Measurements from ENCODE around the gene UBTF.

UBTF gene

GRCh38 chr17:44219616-44220212 lies at the start of gene UBTF:
Gene UBTF (minus strand): TSS chr17:44219675. CDS start chr17:44218229, 1,446 bp downstream.
- peak; percentile 76 for DNase-seq

- no peak for DNase-seq
Measured at GRCh38 chr17:44268709-44269534, 49.4 kb upstream of the UBTF start.

- no peak for DNase-seq
Measured at GRCh38 chr17:44267818-44268490, 48.5 kb upstream of the UBTF start, which contains the start of gene SLC4A1. Gene SLC4A1 (minus strand): TSS chr17:44268135. CDS start chr17:44262866, 5,269 bp downstream.

- no peak for DNase-seq
Measured at GRCh38 chr17:44267165-44267455, 47.6 kb upstream of the UBTF start.

- DNase-seq = no peak
Measured at GRCh38 chr17:44266402-44267164, 47.1 kb upstream of the UBTF start.

GRCh38 chr17:44263345-44263902 lies 43.9 kb upstream of the UBTF start:
- no peak for DNase-seq

- DNase-seq = no peak
Measured at GRCh38 chr17:44262654-44263225, 43.3 kb upstream of the UBTF start.

GRCh38 chr17:44260296-44260695 lies 40.8 kb upstream of the UBTF start:
- no peak for DNase-seq

GRCh38 chr17:44258811-44259351 lies 39.4 kb upstream of the UBTF start:
- DNase-seq = no peak

GRCh38 chr17:44257815-44258760 lies 38.6 kb upstream of the UBTF start:
- no peak for DNase-seq

GRCh38 chr17:44256671-44257070 lies 37.2 kb upstream of the UBTF start:
- no peak for DNase-seq

- no peak for DNase-seq
Measured at GRCh38 chr17:44255915-44256314, 36.4 kb upstream of the UBTF start.

GRCh38 chr17:44254361-44255095 lies 35.1 kb upstream of the UBTF start:
- DNase-seq = no peak

- DNase-seq = no peak
Measured at GRCh38 chr17:44253006-44253405, 33.5 kb upstream of the UBTF start.

- DNase-seq = no peak
Measured at GRCh38 chr17:44251062-44251461, 31.6 kb upstream of the UBTF start.

GRCh38 chr17:44249501-44250246 lies 30.2 kb upstream of the UBTF start:
- no peak for DNase-seq

GRCh38 chr17:44247876-44248736 lies 28.6 kb upstream of the UBTF start:
- no peak for DNase-seq

- no peak for DNase-seq
Measured at GRCh38 chr17:44247440-44247841, 28.0 kb upstream of the UBTF start.

All from midbrain (tissue), 1 donor.